ENCODE results near the gene REV1. TPM values are rescaled to one million over a fixed set of nuclear protein-coding genes. Genes with fewer than 3 reads are reported as not detected.
A peak's percentile ranks its signal among the peaks of the same experiment; 100 is the strongest.

REV1 gene
- total and polyA plus RNA-seq, 12 donors, result 20.9 to 90.8 (median 46.6) TPM

DNA sequence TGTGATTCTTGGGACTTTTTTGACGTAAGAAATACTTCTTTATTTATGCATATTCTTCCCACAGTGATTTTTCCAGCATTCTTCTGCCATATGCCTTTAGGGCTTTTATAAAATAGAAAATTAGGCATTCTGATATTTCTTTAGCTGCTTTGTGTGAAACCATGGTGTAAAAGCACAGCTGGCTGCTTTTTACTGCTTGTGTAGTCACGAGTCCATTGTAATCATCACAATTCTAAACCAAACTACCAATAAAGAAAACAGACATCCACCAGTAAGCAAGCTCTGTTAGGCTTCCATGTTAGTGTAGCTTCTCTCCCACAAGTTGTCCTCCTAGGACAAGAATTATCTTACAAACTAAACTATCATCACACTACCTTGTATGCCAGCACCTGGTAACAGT lies 90.0 kb downstream of the REV1 start:
- peaks cover 0 to 93% of the 10 kb centered on the region in 2 donors for H3K36me3 ChIP-seq (replicated peaks in 1 of 2)

DNA sequence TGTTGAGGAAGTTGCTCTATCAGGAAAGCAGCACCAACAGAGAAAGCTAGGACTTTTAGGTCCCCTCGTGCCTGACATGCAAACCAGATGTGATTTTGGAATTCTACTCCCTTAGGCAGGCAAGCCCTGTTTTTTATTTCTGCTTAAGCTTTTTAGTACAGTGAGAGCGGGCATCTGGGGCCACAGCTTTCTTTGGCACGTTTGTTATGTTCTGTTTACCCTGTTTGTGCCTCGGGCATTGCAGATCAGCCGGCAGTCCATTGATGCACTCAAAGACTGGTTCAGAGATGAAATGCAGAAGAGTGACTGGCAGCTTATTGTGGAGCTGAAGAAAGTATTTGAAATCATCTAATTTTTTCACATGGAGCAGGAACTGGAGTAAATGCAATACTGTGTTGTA lies 90.8 kb downstream of the REV1 start:
- H3K4me3 ChIP-seq, result no peak overlapping the region
- no peaks in the 10 kb centered on the region for H3K4me1 ChIP-seq (replicated peaks in 1 of 2)
- peak in 1 of 7 donors; percentile 68 for DNase-seq
- intact Hi-C loops (cut with DNase I), result no loop called here
- WGBS, 4 donors, result 83 to 89% (median 87%) methylated on average over 5 of the region's 5 CpGs
- H3K27me3 ChIP-seq, result no peaks in the 10 kb centered on the region
- peak overlapping the region in 1 of 5 donors; percentile 15 for H3K27ac ChIP-seq
- H3K36me3 ChIP-seq (replicated peaks in 1 of 2), result peaks cover 0 to 94% of the 10 kb centered on the region in 2 donors
- TF ChIP-seq, protein P1, sequence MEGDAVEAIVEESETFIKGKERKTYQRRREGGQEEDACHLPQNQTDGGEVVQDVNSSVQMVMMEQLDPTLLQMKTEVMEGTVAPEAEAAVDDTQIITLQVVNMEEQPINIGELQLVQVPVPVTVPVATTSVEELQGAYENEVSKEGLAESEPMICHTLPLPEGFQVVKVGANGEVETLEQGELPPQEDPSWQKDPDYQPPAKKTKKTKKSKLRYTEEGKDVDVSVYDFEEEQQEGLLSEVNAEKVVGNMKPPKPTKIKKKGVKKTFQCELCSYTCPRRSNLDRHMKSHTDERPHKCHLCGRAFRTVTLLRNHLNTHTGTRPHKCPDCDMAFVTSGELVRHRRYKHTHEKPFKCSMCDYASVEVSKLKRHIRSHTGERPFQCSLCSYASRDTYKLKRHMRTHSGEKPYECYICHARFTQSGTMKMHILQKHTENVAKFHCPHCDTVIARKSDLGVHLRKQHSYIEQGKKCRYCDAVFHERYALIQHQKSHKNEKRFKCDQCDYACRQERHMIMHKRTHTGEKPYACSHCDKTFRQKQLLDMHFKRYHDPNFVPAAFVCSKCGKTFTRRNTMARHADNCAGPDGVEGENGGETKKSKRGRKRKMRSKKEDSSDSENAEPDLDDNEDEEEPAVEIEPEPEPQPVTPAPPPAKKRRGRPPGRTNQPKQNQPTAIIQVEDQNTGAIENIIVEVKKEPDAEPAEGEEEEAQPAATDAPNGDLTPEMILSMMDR (IDR thresholded peaks at IDR 0.05), result no peak
- no peak for TF ChIP-seq POLR2A (IDR thresholded peaks at IDR 0.05)
- no peaks in the 10 kb centered on the region for H3K9me3 ChIP-seq (replicated peaks in 1 of 3)

More for the DNA sequence above, 90.0 kb downstream of the REV1 start:
- H3K9me3 ChIP-seq (replicated peaks in 1 of 3), result no peaks in the 10 kb centered on the region
- TF ChIP-seq, protein P1 (IDR thresholded peaks at IDR 0.05), result no peak
- TF ChIP-seq POLR2A (IDR thresholded peaks at IDR 0.05), result no peak
- H3K27ac ChIP-seq, result no peak overlapping the region
- intact Hi-C loops (cut with DNase I), result no loop called here
- DNase-seq, result no peak
- WGBS, 4 donors, result 69 to 91% (median 88%) methylated on average over 2 of the region's 2 CpGs
- H3K4me3 ChIP-seq, result no peak overlapping the region
- H3K4me1 ChIP-seq (replicated peaks in 1 of 2), result no peaks in the 10 kb centered on the region
- H3K27me3 ChIP-seq, result no peaks in the 10 kb centered on the region

DNA sequence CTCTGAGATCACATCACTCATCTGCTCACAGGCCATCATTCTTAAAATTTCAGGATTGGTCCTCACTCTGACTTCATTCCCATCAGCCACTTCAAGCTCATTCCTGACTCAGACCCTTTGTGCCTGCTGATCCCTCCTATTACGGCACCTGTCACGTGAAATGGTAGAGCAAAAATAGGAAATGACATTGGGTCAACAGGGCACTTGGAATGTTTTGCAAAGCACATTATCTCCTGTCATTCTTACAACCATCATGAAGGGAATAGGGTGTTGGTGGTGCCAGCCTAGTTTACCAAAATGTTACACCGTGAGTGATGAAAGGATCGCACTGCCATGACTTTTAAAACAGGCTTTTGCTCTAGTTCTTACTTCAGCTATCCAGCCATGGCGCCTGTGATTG lies 91.5 kb downstream of the REV1 start:
- intact Hi-C loops (cut with DNase I), result no loop called here

DNA sequence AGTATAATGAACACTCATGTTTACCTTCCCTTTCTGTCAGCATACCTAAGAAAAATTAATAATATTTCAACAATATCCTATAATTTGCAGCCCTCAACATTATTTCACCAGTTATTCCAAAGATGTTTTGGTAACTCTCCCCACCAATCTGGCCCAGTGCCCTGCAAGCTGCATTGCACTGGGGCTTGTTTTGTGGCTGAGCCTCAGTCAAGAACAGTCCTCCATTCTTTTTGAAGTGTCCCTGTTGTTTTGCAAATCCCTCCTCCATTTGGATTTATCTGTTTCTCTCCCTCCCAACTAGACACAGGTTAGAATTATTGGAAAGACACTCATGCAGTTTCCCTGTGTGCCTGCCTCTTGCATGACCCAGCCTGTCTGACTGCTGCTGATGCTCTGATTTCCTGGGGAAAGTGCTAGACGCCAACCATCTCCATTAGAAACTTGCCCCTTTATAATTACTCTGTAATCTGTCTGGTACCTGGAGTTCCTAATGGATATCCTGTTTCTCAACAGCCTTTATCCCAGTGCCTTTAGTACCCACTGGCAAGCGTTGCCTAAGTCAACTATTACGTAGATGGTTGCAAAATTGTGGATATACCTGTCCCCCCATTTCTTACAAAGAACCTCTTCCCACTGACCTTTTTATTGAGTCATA lies 92.4 kb downstream of the REV1 start:
- Histone ChIP-seq H3K9me3 (replicated peaks in 1 of 3) (no peaks in the 10 kb centered on the region), H3K27ac (no peak overlapping the region), H3K27me3 (no peaks in the 10 kb centered on the region), H3K36me3 (replicated peaks in 1 of 2) (peaks cover 0 to 93% of the 10 kb centered on the region in 2 donors), H3K4me1 (replicated peaks in 1 of 2) (no peaks in the 10 kb centered on the region), H3K4me3 (no peak overlapping the region)
- DNase-seq, result no peak
- intact Hi-C loops (cut with DNase I), result no loop called here
- WGBS, 4 donors, result 88 to 93% (median 89%) methylated on average over 3 of the region's 3 CpGs
- TF ChIP-seq, protein P1 (IDR thresholded peaks at IDR 0.05), result no peak
- no peak for TF ChIP-seq POLR2A (IDR thresholded peaks at IDR 0.05)

More for the DNA sequence above, 91.5 kb downstream of the REV1 start:
- Histone ChIP-seq H3K4me3 (no peak overlapping the region), H3K27ac (no peak overlapping the region), H3K9me3 (replicated peaks in 1 of 3) (no peaks in the 10 kb centered on the region), H3K4me1 (replicated peaks in 1 of 2) (no peaks in the 10 kb centered on the region), H3K36me3 (replicated peaks in 1 of 2) (peaks cover 0 to 94% of the 10 kb centered on the region in 2 donors), H3K27me3 (no peaks in the 10 kb centered on the region)
- no peak for DNase-seq
- no peak for TF ChIP-seq POLR2A (IDR thresholded peaks at IDR 0.05)
- TF ChIP-seq, protein P1 (IDR thresholded peaks at IDR 0.05), result no peak
- 94 to 98% (median 96%) methylated on average over 5 of the region's 5 CpGs for WGBS, 4 donors

Data from adrenal gland (tissue), 12 donors.